HG03025 (cell line): ENCODE measurements around the gene EMB.
"Not testable (repeated sequence)": the region's sequence is repeated elsewhere in the genome, so short reads cannot be mapped to it uniquely, and the experiment has no call there.

Experiments
- ATAC-seq: cut with Tn5 transposase; IDR thresholded peaks from one replicate; pipeline ENCODE4 v1.9.1; 2021; ENCODE audit warnings: mild to moderate bottlenecking, moderate library complexity; ENCODE audit not compliant: unreplicated experiment, low FRiP score

Gene EMB, protein sequence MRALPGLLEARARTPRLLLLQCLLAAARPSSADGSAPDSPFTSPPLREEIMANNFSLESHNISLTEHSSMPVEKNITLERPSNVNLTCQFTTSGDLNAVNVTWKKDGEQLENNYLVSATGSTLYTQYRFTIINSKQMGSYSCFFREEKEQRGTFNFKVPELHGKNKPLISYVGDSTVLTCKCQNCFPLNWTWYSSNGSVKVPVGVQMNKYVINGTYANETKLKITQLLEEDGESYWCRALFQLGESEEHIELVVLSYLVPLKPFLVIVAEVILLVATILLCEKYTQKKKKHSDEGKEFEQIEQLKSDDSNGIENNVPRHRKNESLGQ

GRCh38 chr5:50440651-50441492, at the start of gene EMB:
Gene EMB (minus strand): TSS chr5:50441288. CDS start chr5:50441151, 137 bp downstream.
- ATAC-seq, result peak; percentile 64

GRCh38 chr5:50489491-50489890, 48.4 kb upstream of the EMB start:
- ATAC-seq, result not testable (repeated sequence)

- not testable (repeated sequence) for ATAC-seq
Measured at GRCh38 chr5:50478790-50479189, 37.7 kb upstream of the EMB start.

GRCh38 chr5:50476549-50476948, 35.5 kb upstream of the EMB start:
- ATAC-seq, result peak; percentile 97

DNA sequence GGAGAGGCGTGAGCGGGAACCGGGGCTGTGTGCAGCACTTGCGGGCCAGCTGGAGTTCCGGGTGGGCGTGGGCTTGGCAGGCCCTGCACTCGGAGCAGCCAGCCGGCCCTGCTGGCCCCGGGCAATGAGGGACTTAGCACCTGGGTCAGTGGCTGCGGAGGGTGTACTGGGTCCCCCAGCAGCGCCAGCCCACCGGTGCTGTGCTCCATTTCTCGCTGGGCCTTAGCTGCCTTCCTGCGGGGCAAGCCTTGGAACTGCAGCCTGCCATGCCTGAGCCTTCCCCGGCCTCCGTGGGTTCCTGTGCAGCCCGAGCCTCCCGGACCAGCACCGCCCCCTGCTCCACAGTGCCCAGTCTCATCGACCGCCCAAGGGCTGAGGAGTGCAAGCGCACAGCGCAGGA, 23.9 kb upstream of the EMB start:
- not testable (repeated sequence) for ATAC-seq

GRCh38 chr5:50463726-50464125, 22.6 kb upstream of the EMB start:
- ATAC-seq, result no peak

- no peak for ATAC-seq
Measured at GRCh38 chr5:50463047-50463446, 22.0 kb upstream of the EMB start.

DNA sequence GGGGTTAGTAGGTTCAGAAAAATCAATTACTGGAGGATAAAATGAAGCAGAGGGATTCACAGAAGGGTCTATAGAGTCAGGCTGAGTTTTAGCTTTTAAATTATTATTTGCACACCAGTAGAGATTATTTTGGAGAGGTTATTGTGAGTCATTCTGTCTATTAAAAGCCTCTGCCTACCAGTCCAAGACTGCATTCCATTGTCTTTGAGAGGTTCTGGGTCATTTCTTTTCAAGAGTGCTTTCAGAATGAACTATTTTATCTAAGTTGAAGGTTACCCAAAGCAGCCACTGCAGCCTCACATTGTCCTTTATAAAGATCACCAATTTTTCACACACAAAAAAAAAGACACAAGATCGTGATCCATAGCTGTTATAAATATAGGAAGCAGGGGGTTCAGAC, 21.5 kb upstream of the EMB start:
- ATAC-seq, result not testable (repeated sequence)

- ATAC-seq, result not testable (repeated sequence)
Measured at GRCh38 chr5:50458372-50458771, 17.3 kb upstream of the EMB start.

GRCh38 chr5:50449241-50449640, 8.2 kb upstream of the EMB start:
- not testable (repeated sequence) for ATAC-seq

DNA sequence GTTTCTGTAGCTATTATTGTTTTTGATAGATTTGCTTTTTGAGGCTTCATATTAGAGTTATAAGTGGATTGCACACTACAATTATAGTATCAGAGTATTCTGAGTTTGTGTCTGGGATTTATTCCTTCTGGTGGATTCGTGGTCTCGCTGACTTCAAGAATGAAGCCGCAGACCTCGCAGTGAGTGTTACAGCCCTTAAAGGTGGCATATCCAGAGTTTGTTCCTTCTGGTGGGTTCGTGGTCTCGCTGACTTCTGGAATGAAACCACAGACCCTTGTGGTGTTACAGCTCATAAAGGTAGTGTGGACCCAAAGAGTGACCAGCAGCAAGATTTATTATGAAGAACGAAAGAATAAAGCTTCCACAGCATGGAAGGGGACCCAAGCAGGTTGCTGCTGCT, 6.9 kb upstream of the EMB start:
- ATAC-seq, result no peak

GRCh38 chr5:50447228-50447627, 6.1 kb upstream of the EMB start:
- no peak for ATAC-seq

DNA sequence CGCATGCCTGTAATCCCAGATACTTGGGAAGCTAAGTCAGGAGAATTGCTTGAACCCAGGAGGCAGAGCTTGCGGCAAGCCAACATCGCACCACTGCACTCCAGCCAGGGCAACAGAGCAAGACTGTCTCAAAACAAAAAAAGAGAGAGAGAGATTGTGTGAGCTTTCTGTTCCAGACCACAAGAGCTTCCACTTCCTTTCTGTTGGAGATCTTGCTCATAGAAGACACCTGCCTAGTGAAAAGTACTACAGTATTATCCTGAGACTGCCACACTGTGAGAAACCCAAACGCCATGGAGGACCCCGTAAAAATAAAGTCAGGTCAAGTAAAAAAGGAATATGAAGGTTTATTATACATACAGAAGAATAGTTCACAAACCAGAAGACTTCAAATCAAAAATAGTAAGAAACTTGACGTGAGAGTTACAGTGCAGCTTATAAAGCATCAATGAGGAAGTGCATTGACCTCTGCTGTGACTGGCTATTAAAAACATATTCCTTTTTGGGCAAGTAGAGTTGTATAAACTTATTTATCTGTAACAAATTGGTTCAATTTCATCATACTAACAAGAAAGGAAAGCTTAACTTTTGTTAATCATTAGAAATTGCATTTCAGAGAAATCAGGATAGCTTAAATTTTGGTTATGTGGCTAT, 4.3 kb upstream of the EMB start:
- ATAC-seq, result peak; percentile 72

GRCh38 chr5:50442559-50443539, 1.8 kb upstream of the EMB start:
- not testable (repeated sequence) for ATAC-seq

DNA sequence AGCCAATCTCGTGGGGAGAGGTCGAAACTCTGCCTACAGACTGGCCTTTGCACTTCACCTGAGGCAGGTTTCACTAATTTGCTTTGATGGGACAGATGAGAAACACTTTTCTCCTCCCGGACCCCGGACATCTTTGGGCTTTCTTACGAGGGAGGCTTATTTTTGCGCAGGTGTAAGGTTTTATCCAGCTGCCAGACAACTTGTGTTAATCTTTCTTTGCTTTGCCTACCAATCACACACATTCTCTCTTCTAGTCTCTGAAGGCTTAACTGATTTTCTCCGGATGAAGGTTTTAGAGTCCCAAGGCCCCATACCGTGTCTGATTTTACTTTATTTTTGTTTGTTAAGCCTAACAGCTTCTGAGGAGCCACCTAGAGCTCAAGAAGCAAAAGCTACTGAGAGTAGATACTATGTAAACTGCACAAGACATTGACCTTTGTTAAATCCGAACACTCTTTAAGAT, 436 bp upstream of the EMB start:
- no peak for ATAC-seq

DNA sequence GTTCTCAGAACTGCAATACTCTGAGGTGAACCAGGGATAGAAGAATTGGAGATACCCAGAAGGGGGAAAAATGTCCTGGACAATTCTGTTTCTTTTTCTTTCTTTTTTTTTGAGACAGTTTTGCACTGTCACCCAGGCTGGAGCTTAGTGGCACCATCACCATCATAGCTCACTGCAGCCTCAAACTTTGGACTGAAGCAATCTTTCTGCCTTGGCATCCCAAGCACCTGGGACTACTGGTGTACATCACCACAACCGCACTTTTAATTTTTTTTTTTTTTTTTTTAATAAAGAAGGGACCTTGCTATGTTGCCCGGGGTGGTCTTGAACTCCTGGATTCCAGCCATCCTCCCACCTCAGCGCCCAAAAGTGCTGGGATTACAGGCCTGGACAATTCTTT, 1.9 kb downstream of the EMB start:
- no peak for ATAC-seq

DNA sequence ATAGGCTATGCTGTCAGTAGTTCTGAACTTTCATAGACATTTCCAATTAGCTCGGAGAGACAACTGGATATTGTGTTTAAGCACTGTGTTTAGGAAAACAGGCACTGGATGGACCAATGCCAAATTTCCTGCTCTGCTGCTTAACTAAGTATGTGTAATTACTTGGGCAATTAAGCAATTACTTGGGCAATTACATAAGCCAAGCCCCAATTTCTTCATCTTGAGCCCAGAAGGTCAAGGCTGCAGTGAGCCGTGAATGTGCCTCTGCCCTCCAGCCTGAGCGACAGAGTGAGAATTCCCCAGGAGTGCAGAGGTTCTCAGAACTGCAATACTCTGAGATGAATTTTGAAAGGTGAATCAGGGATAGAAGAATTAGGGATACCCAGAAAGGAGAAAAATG, 3.0 kb downstream of the EMB start:
- not testable (repeated sequence) for ATAC-seq

DNA sequence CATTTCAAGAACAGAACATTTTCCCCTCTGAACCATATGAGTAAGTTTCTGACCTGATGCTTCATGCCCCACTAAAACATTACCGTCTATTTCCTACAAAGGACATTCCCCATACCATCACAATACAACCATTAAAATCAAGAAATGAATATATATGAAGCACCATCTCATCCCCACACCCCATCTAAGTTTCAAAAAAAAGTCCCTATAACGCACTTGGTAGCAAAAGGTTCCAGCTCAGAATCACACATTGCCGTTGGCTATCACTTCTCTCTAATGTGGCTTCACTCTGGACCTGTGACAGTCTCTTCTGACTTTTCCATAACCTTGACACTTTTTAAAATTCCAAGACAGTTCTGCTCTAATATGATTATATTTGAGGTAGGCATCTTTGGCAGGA, 5.9 kb downstream of the EMB start:
- ATAC-seq, result no peak

- not testable (repeated sequence) for ATAC-seq
Measured at GRCh38 chr5:50431133-50431904, 9.8 kb downstream of the EMB start.
